Activated CD8-positive, alpha-beta memory T cell treated with anti-CD3 and anti-CD28 coated beads for 4 hours (primary cell): Measurements from ENCODE around the gene STRADA.
A peak's percentile ranks its signal among the peaks of the same experiment; 100 is the strongest.
"Not testable (repeated sequence)": the region's sequence is repeated elsewhere in the genome, so short reads cannot be mapped to it uniquely, and the experiment has no call there.

Source experiments
- DNase-seq, 2 donors: peaks; one replicate each; pipeline ENCODE4 v3.0.0-alpha.2; 2020; ENCODE audit warnings: low read depth in 2 of 2

STRADA gene

GRCh38 chr17:63754046-63754445, 12.4 kb upstream of the STRADA start:
- no peak for DNase-seq

- DNase-seq, result no peak
Measured at GRCh38 chr17:63753215-63753614, 11.6 kb upstream of the STRADA start.

- DNase-seq, result no peak
Measured at GRCh38 chr17:63752707-63753106, 11.1 kb upstream of the STRADA start.

- no peak for DNase-seq
Measured at GRCh38 chr17:63751806-63752205, 10.2 kb upstream of the STRADA start.

GRCh38 chr17:63741143-63741407, 524 bp downstream of the STRADA start:
- no peak for DNase-seq

- no peak for DNase-seq
Measured at GRCh38 chr17:63740464-63741142, 996 bp downstream of the STRADA start.

- no peak for DNase-seq
Measured at GRCh38 chr17:63735691-63736090, 5.9 kb downstream of the STRADA start.

- no peak for DNase-seq
Measured at GRCh38 chr17:63722403-63722802, 19.2 kb downstream of the STRADA start.

GRCh38 chr17:63720194-63720593, 21.4 kb downstream of the STRADA start:
- not testable (repeated sequence) for DNase-seq

- DNase-seq, result no peak
Measured at GRCh38 chr17:63718988-63719387, 22.6 kb downstream of the STRADA start.

GRCh38 chr17:63716426-63716825, 25.2 kb downstream of the STRADA start:
- no peak for DNase-seq

GRCh38 chr17:63714550-63715277, 26.9 kb downstream of the STRADA start:
- DNase-seq, result no peak

GRCh38 chr17:63709110-63709509, 32.5 kb downstream of the STRADA start:
- DNase-seq, result no peak

GRCh38 chr17:63707151-63707550, 34.4 kb downstream of the STRADA start:
- DNase-seq, result no peak

GRCh38 chr17:63706336-63707082, 35.1 kb downstream of the STRADA start:
- DNase-seq, result no peak

GRCh38 chr17:63705657-63706056, 35.9 kb downstream of the STRADA start:
- no peak for DNase-seq

GRCh38 chr17:63704836-63705235, 36.8 kb downstream of the STRADA start:
- DNase-seq, result no peak

- DNase-seq, result no peak
Measured at GRCh38 chr17:63704259-63704576, 37.4 kb downstream of the STRADA start.

- DNase-seq, result no peak
Measured at GRCh38 chr17:63703556-63704258, 37.9 kb downstream of the STRADA start.

GRCh38 chr17:63703029-63703428, 38.6 kb downstream of the STRADA start:
- DNase-seq, result no peak

GRCh38 chr17:63702721-63703015, 38.9 kb downstream of the STRADA start:
- no peak for DNase-seq

GRCh38 chr17:63701868-63702720, 39.5 kb downstream of the STRADA start:
- peak in 1 of 2 donors; percentile 67 for DNase-seq
